Liver (tissue), 9 donors: ENCODE data around the gene PRDM8. TPM values are rescaled to one million over a fixed set of nuclear protein-coding genes. Genes with fewer than 3 reads are reported as not detected.

Source experiments
- DNase-seq: peaks from one replicate; pipeline ENCODE4 v3.0.0-alpha.2; 2017; ENCODE audit warnings: low spot score
- H3K27ac ChIP-seq, 2 donors: one replicate each; pipeline ENCODE4 v1.7.0; 2013; ENCODE audit warnings: inconsistent platforms in 2 of 2, low read length in 2 of 2, control low read depth in 1 of 2, low read depth in 1 of 2, mild to moderate bottlenecking in 1 of 2
- H3K27me3 ChIP-seq, 4 donors: one replicate each; pipeline versions ENCODE4 v1.6.1 to v1.7.0; 2013; ENCODE audit warnings: low read length in 3 of 4, inconsistent platforms in 1 of 4, mild to moderate bottlenecking in 1 of 4, moderate library complexity in 1 of 4; ENCODE audit not compliant: control insufficient read depth in 4 of 4, insufficient read depth in 4 of 4
- H3K36me3 ChIP-seq, 4 donors: one replicate each; pipeline versions ENCODE4 v1.6.1 to v1.7.0; 2013; ENCODE audit warnings: low read length in 3 of 4, mild to moderate bottlenecking in 3 of 4, low read depth in 1 of 4, moderate library complexity in 1 of 4; ENCODE audit not compliant: control insufficient read depth in 4 of 4, insufficient read depth in 3 of 4
- H3K4me1 ChIP-seq, 4 donors: one replicate each; pipeline versions ENCODE4 v1.6.1 to v1.7.0; 2013; ENCODE audit warnings: low read length in 3 of 4, mild to moderate bottlenecking in 3 of 4, moderate library complexity in 1 of 4; ENCODE audit not compliant: control insufficient read depth in 4 of 4, insufficient read depth in 4 of 4
- H3K4me3 ChIP-seq, 3 donors: one replicate each; pipeline versions ENCODE4 v1.6.1 to v1.7.0; 2013; ENCODE audit warnings: low read length in 3 of 3, control low read depth in 1 of 3, low read depth in 1 of 3, mild to moderate bottlenecking in 1 of 3
- H3K9ac ChIP-seq, 2 donors: one replicate each; pipeline ENCODE4 v1.7.0; 2013; ENCODE audit warnings: low read length in 2 of 2, mild to moderate bottlenecking in 2 of 2, moderate library complexity in 2 of 2, control low read depth in 1 of 2, low read depth in 1 of 2
- H3K9me3 ChIP-seq, 4 donors: one replicate each; pipeline versions ENCODE4 v1.6.1 to v1.7.0; 2013; ENCODE audit warnings: low read length in 3 of 4; ENCODE audit not compliant: control insufficient read depth in 4 of 4
- CTCF ChIP-seq: fragments of 150-350 bp; IDR thresholded peaks from 2 replicates; pipeline ENCODE4 v1.5.1; 2017; ENCODE audit warnings: improper control_type of control experiment, low read depth, low read length; ENCODE audit not compliant: missing input control
- EGR1 ChIP-seq, 2 donors: IDR thresholded peaks; 2 replicates each; pipeline ENCODE4 v1.6.1; 2016 to 2018; ENCODE audit warnings: antibody characterized with exemption in 2 of 2, low read depth in 2 of 2
- FOXA1 ChIP-seq: IDR thresholded peaks from 2 replicates; pipeline ENCODE4 v1.6.1; 2016; ENCODE audit warnings: antibody characterized with exemption
- FOXA2 ChIP-seq: IDR thresholded peaks from 2 replicates; pipeline ENCODE4 v1.6.1; 2016; ENCODE audit warnings: antibody characterized with exemption
- GABPA ChIP-seq, 2 donors: IDR thresholded peaks in 1 of 2; conservative IDR thresholded peaks in 1 of 2; 2 replicates each; pipeline ENCODE4 v1.6.1; 2016; ENCODE audit warnings: antibody characterized with exemption in 2 of 2, mild to moderate bottlenecking in 1 of 2, moderate library complexity in 1 of 2
- HNF4A ChIP-seq, 2 donors: conservative IDR thresholded peaks; 2 replicates each; pipeline ENCODE4 v1.6.1; 2016; ENCODE audit warnings: antibody characterized with exemption in 2 of 2, mild to moderate bottlenecking in 2 of 2
- HNF4G ChIP-seq: IDR thresholded peaks from 2 replicates; pipeline ENCODE4 v1.6.1; 2016; ENCODE audit warnings: antibody characterized with exemption
- JUND ChIP-seq, 2 donors: IDR thresholded peaks; 2 replicates each; pipeline ENCODE4 v1.6.1; 2016; ENCODE audit warnings: antibody characterized with exemption in 2 of 2
- NR2F2 ChIP-seq: IDR thresholded peaks from 2 replicates; pipeline ENCODE4 v1.6.1; 2016; ENCODE audit warnings: antibody characterized with exemption
- RAD21 ChIP-seq, 2 donors: IDR thresholded peaks; 2 replicates each; pipeline ENCODE4 v1.6.1; 2016; ENCODE audit warnings: antibody characterized with exemption in 2 of 2, mild to moderate bottlenecking in 2 of 2
- RXRA ChIP-seq, 2 donors: IDR thresholded peaks; 2 replicates each; pipeline ENCODE4 v1.6.1; 2017 to 2018; ENCODE audit warnings: antibody characterized with exemption in 2 of 2, mild to moderate bottlenecking in 1 of 2
- SP1 ChIP-seq: IDR thresholded peaks from 2 replicates; pipeline ENCODE4 v1.6.1; 2018; ENCODE audit warnings: antibody characterized with exemption, mild to moderate bottlenecking
- TAF1 ChIP-seq: conservative IDR thresholded peaks from 2 replicates; pipeline ENCODE4 v1.6.1; 2016; ENCODE audit warnings: antibody characterized with exemption, mild to moderate bottlenecking
- YY1 ChIP-seq: IDR thresholded peaks from 2 replicates; pipeline ENCODE4 v1.6.1; 2016; ENCODE audit warnings: antibody characterized with exemption, mild to moderate bottlenecking
- WGBS: extraction: QIAGEN DNeasy Blood & Tissue Kit; methylation state at CpG from one replicate; pipeline ENCODE4 v1.1.7; 2013; 5-methylcytosine and 5-hydroxymethylcytosine counted together
- polyA plus RNA-seq, 2 donors: library from polyadenylated mRNA; stranded (reverse) in 1 of 2; unstranded in 1 of 2; fragments of 200-250 nt in 1 of 2; fragments of >200 nt in 1 of 2; fragmentation: Nextera tagmentation in 1 of 2; extraction: Ambion mirVana in 1 of 2; gene quantifications; one replicate each; pipeline versions ENCODE4 v1.2.1 to v1.2.3, GENCODE V29; 2013 to 2015
- total RNA-seq, 2 donors: library from RNA; depleted of rRNA; stranded (reverse); fragments of >200 nt; gene quantifications; one replicate each; pipeline ENCODE4 v1.2.3, GENCODE V29; 2014
- TF ChIP-seq, protein P1 (sequence below): IDR thresholded peaks from 2 replicates; pipeline ENCODE4 v1.6.1; 2016; ENCODE audit warnings: antibody characterized with exemption, mild to moderate bottlenecking
- TF ChIP-seq, protein P2 (sequence below): IDR thresholded peaks from 2 replicates; pipeline ENCODE4 v1.6.1; 2016; ENCODE audit warnings: antibody characterized with exemption
- TF ChIP-seq, protein P3 (sequence below): IDR thresholded peaks from 2 replicates; pipeline ENCODE4 v1.6.1; 2016; ENCODE audit warnings: antibody characterized with exemption
- TF ChIP-seq, protein P4 (sequence below): IDR thresholded peaks from 2 replicates; pipeline ENCODE4 v1.6.1; 2016; ENCODE audit warnings: antibody characterized with exemption
- donor health status: healthy.
- donor health status: healthy.
- donor health status: healthy.
- donor health status: healthy.
- donor health status: healthy.

The PRDM8 gene
- total and polyA plus RNA-seq, 4 donors: 0.05 to 0.14 (median 0.08) TPM; not detected in 1

GRCh38 chr4:80229128-80229527 is 31.8 kb downstream of the PRDM8 start:
- H3K27ac ChIP-seq: no peak overlapping the region
- 44% methylated on average over 2 of the region's 2 CpGs for WGBS
- H3K9me3 ChIP-seq: no peaks in the 10 kb centered on the region

GRCh38 chr4:80229590-80229989 is 32.3 kb downstream of the PRDM8 start:
- no peak overlapping the region for H3K27ac ChIP-seq
- WGBS: 81% methylated on average over 2 of the region's 2 CpGs
- H3K4me3 ChIP-seq: no peak overlapping the region
- no peak overlapping the region for H3K9ac ChIP-seq
- no peak for DNase-seq
- no peaks in the 10 kb centered on the region for H3K9me3 ChIP-seq
- H3K27me3 ChIP-seq: peaks cover 0 to 10% (median 2%) of the 10 kb centered on the region in 4 donors
- TF ChIP-seq FOXA1 (no peak), HNF4G (no peak), JUND (IDR thresholded peaks at IDR 0.05) (no peak), NR2F2 (no peak)
- H3K4me1 ChIP-seq: no peaks in the 10 kb centered on the region
- H3K36me3 ChIP-seq: no peaks in the 10 kb centered on the region

More at GRCh38 chr4:80229128-80229527, 31.8 kb downstream of the PRDM8 start:
- Histone ChIP-seq H3K27me3 (peaks cover 0 to 10% (median 2%) of the 10 kb centered on the region in 4 donors), H3K4me3 (no peak overlapping the region), H3K36me3 (no peaks in the 10 kb centered on the region), H3K9ac (no peak overlapping the region), H3K4me1 (no peaks in the 10 kb centered on the region)
- no peak for TF ChIP-seq FOXA1
- no peak for DNase-seq

DNA sequence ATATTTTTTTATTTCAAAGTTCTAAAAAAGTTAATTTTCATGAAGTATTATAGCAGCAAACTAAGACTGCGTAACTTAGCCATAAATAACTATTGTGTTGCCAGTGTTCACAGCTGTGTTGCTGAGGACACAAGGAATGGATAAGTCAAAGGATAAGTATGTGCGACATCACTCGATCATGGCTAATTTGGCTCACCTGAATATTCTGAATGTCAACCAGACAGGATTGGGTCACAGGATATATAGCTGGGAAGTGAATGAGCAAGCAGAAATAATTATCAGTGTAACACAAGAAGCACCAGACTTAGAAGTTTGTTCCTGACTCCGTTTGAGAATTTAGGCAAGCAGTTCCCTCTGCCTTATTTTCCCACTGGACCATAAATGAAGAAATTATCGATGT is 33.9 kb downstream of the PRDM8 start:
- Histone ChIP-seq H3K36me3 (no peaks in the 10 kb centered on the region), H3K9ac (no peak overlapping the region), H3K9me3 (no peaks in the 10 kb centered on the region), H3K4me3 (no peak overlapping the region), H3K27me3 (peaks cover 0 to 11% (median 1%) of the 10 kb centered on the region in 4 donors), H3K27ac (no peak overlapping the region), H3K4me1 (no peaks in the 10 kb centered on the region)
- TF ChIP-seq CTCF: no peak
- no peak for TF ChIP-seq SP1
- TF ChIP-seq, protein P1, sequence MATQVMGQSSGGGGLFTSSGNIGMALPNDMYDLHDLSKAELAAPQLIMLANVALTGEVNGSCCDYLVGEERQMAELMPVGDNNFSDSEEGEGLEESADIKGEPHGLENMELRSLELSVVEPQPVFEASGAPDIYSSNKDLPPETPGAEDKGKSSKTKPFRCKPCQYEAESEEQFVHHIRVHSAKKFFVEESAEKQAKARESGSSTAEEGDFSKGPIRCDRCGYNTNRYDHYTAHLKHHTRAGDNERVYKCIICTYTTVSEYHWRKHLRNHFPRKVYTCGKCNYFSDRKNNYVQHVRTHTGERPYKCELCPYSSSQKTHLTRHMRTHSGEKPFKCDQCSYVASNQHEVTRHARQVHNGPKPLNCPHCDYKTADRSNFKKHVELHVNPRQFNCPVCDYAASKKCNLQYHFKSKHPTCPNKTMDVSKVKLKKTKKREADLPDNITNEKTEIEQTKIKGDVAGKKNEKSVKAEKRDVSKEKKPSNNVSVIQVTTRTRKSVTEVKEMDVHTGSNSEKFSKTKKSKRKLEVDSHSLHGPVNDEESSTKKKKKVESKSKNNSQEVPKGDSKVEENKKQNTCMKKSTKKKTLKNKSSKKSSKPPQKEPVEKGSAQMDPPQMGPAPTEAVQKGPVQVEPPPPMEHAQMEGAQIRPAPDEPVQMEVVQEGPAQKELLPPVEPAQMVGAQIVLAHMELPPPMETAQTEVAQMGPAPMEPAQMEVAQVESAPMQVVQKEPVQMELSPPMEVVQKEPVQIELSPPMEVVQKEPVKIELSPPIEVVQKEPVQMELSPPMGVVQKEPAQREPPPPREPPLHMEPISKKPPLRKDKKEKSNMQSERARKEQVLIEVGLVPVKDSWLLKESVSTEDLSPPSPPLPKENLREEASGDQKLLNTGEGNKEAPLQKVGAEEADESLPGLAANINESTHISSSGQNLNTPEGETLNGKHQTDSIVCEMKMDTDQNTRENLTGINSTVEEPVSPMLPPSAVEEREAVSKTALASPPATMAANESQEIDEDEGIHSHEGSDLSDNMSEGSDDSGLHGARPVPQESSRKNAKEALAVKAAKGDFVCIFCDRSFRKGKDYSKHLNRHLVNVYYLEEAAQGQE: no peak
- TF ChIP-seq HNF4G: no peak
- TF ChIP-seq GABPA (IDR thresholded peaks at IDR 0.05 in 1 of 2, conservative IDR thresholded peaks at IDR 0.05 in 1 of 2): no peak
- no peak for TF ChIP-seq FOXA1
- no peak for TF ChIP-seq HNF4A (conservative IDR thresholded peaks at IDR 0.05)
- TF ChIP-seq RAD21 (IDR thresholded peaks at IDR 0.05): no peak
- TF ChIP-seq EGR1 (IDR thresholded peaks at IDR 0.05; ENCODE audit: low read depth in 2 of 2): no peak
- TF ChIP-seq, protein P2, sequence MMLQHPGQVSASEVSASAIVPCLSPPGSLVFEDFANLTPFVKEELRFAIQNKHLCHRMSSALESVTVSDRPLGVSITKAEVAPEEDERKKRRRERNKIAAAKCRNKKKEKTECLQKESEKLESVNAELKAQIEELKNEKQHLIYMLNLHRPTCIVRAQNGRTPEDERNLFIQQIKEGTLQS: no peak
- TF ChIP-seq FOXA2: no peak
- TF ChIP-seq JUND (IDR thresholded peaks at IDR 0.05): no peak
- TF ChIP-seq TAF1: no peak
- TF ChIP-seq, protein P3, sequence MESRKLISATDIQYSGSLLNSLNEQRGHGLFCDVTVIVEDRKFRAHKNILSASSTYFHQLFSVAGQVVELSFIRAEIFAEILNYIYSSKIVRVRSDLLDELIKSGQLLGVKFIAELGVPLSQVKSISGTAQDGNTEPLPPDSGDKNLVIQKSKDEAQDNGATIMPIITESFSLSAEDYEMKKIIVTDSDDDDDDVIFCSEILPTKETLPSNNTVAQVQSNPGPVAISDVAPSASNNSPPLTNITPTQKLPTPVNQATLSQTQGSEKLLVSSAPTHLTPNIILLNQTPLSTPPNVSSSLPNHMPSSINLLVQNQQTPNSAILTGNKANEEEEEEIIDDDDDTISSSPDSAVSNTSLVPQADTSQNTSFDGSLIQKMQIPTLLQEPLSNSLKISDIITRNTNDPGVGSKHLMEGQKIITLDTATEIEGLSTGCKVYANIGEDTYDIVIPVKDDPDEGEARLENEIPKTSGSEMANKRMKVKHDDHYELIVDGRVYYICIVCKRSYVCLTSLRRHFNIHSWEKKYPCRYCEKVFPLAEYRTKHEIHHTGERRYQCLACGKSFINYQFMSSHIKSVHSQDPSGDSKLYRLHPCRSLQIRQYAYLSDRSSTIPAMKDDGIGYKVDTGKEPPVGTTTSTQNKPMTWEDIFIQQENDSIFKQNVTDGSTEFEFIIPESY: no peak
- no peak for TF ChIP-seq NR2F2
- TF ChIP-seq YY1: no peak
- TF ChIP-seq, protein P4, sequence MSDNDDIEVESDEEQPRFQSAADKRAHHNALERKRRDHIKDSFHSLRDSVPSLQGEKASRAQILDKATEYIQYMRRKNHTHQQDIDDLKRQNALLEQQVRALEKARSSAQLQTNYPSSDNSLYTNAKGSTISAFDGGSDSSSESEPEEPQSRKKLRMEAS: no peak
- no peak for TF ChIP-seq RXRA (IDR thresholded peaks at IDR 0.05)
- WGBS: 78% methylated on average over 5 of the region's 5 CpGs
- no peak for DNase-seq
